Measurements from ENCODE around the gene CDC42BPB. TPM values are rescaled to one million over a fixed set of nuclear protein-coding genes. Genes with fewer than 3 reads are reported as not detected.

CDC42BPB gene
- total RNA-seq, 4 donors from 2014 or later: 93.9 to 132 (median 110) TPM

DNA sequence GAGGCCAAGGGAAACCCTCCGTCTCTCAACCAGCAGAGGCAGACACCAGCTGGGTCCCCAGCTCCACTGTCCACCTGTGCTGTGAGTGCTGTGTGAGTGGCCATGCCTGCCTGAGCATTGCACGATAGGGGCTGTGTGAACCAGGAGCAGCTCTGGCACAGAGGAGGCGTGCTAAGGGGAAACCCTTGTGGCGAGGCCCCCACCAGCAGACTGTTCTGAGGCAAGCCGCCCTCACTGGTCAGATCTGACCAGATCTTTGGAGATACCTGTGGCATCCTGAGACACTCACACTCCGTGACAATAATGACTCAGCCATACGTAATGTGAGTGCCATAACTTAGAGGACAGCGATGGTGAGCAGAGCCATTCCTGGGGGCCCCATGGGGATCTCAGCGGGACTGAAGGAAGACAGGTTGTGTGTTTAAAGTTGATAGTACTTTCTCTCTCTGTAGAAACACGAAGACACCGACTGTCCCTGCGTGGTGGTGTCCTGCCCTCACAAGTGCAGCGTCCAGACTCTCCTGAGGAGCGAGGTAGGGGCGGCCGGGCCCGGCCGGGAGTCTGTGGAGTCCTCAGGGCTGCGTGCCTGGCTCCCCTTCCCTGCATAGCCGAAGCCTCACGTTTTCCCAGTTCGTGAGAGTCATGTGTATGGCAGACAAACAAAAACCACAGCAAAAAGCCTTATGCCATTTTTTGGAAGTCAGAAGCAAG lies 171.5 kb downstream of the CDC42BPB start:
- DNase-seq (ENCODE audit: extremely low spot score): no peak
- WGBS: 96% methylated on average over 18 of the region's 22 CpGs
- no peak for TF ChIP-seq POLR2AphosphoS5 (IDR thresholded peaks at IDR 0.05)
- TF ChIP-seq, protein P1, sequence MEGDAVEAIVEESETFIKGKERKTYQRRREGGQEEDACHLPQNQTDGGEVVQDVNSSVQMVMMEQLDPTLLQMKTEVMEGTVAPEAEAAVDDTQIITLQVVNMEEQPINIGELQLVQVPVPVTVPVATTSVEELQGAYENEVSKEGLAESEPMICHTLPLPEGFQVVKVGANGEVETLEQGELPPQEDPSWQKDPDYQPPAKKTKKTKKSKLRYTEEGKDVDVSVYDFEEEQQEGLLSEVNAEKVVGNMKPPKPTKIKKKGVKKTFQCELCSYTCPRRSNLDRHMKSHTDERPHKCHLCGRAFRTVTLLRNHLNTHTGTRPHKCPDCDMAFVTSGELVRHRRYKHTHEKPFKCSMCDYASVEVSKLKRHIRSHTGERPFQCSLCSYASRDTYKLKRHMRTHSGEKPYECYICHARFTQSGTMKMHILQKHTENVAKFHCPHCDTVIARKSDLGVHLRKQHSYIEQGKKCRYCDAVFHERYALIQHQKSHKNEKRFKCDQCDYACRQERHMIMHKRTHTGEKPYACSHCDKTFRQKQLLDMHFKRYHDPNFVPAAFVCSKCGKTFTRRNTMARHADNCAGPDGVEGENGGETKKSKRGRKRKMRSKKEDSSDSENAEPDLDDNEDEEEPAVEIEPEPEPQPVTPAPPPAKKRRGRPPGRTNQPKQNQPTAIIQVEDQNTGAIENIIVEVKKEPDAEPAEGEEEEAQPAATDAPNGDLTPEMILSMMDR (IDR thresholded peaks at IDR 0.05): no peak
- no peak for TF ChIP-seq EP300 (IDR thresholded peaks at IDR 0.05)
- TF ChIP-seq POLR2A (IDR thresholded peaks at IDR 0.05; ENCODE audit: low read depth): no peak
- Histone ChIP-seq H3K9me3 (no peaks in the 10 kb centered on the region), H3K27ac (replicated peaks in 1 of 4) (no peak overlapping the region), H3K4me1 (no peaks in the 10 kb centered on the region), H3K36me3 (peaks cover 3 to 61% (median 22%) of the 10 kb centered on the region in 4 donors), H3K27me3 (no peaks in the 10 kb centered on the region), H3K4me3 (no peak overlapping the region)
- intact Hi-C loops (cut with DNase I): no loop called here

DNA sequence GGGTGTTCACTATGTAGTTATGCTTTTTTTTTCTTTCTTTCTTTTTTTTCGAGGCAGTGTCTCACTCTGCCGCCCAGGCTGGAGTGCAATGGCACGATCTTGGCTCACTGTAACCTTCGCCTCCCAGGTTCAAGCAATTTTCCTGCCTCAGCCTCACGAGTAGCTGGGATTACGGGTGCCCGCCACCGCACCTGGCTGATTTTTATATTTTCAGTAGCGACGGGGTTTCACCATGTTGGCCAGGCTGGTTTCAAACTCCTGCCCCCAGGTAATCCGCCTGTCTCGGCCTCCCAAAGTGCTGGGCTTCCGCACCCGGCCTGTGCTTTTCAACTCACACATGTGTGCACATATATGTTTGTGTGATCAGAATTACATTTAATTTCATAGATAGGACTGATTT lies 173.8 kb downstream of the CDC42BPB start:
- TF ChIP-seq POLR2AphosphoS5 (IDR thresholded peaks at IDR 0.05) (no peak), EP300 (IDR thresholded peaks at IDR 0.05) (no peak), POLR2A (IDR thresholded peaks at IDR 0.05; ENCODE audit: low read depth) (no peak)
- TF ChIP-seq, protein P1 (IDR thresholded peaks at IDR 0.05): no peak
- intact Hi-C loops (cut with DNase I): no loop called here
- H3K27ac ChIP-seq (replicated peaks in 1 of 4): no peak overlapping the region
- no peaks in the 10 kb centered on the region for H3K9me3 ChIP-seq
- H3K4me1 ChIP-seq: no peaks in the 10 kb centered on the region
- H3K36me3 ChIP-seq: peaks cover 0 to 49% (median 15%) of the 10 kb centered on the region in 4 donors
- H3K4me3 ChIP-seq: no peak overlapping the region
- H3K27me3 ChIP-seq: no peaks in the 10 kb centered on the region
- no peak for DNase-seq (ENCODE audit: extremely low spot score)
- 99% methylated on average over 14 of the region's 14 CpGs for WGBS

DNA sequence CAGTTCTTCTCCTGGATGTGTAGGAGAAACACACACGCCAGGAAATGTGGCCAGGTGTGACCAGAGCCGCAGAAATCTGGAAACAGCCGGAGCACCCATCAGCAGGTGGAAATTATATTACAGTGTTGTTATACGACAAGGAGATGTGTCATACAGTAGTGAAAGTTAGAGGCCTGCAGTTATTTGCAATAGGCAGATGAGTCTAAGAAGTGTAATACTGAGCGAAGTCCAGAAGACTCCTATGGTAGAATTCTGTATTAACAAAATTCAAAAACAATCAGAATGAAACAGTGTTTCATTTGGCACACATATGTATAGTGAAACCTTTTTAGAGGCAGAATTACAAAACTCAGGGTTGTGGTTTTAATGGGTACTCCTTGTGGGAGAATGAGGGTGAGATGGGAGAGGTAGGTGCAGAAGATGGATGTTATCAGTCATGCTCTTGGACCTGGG lies 174.2 kb downstream of the CDC42BPB start:
- intact Hi-C loops (cut with DNase I): no loop called here
- DNase-seq (ENCODE audit: extremely low spot score): no peak
- Histone ChIP-seq H3K27ac (replicated peaks in 1 of 4) (no peak overlapping the region), H3K4me1 (no peaks in the 10 kb centered on the region), H3K36me3 (peaks cover 0 to 45% (median 13%) of the 10 kb centered on the region in 4 donors), H3K27me3 (no peaks in the 10 kb centered on the region), H3K9me3 (no peaks in the 10 kb centered on the region), H3K4me3 (no peak overlapping the region)
- TF ChIP-seq, protein P1 (IDR thresholded peaks at IDR 0.05): no peak
- TF ChIP-seq POLR2AphosphoS5 (IDR thresholded peaks at IDR 0.05): no peak
- TF ChIP-seq EP300 (IDR thresholded peaks at IDR 0.05): no peak
- TF ChIP-seq POLR2A (IDR thresholded peaks at IDR 0.05; ENCODE audit: low read depth): no peak
- 90% methylated on average over 5 of the region's 5 CpGs for WGBS

Other genes with a start within 250 kb of the CDC42BPB start
- gene AMN, start 134.9 kb downstream of the CDC42BPB start, total RNA-seq: under 1 TPM in 2 of 4 donors, not detected in 2; 0.11 to 0.32 TPM
- gene LBHD2, start 26.7 kb upstream of the CDC42BPB start, total RNA-seq: not detected
- 1 to 10 TPM in 3 of 4 donors, under 1 TPM in 1; 0.42 to 2.0 (median 1.2) TPM for gene EXOC3L4, start 37.2 kb upstream of the CDC42BPB start, total RNA-seq
- gene TNFAIP2, start 65.9 kb upstream of the CDC42BPB start, total RNA-seq: 100 to 1,000 TPM in 1 of 4 donors, 10 to 100 TPM in 3; 29.0 to 104 (median 74.0) TPM

All from esophagus muscularis mucosa (tissue), 4 donors.